GM04503 (cell line): ENCODE measurements around the gene SYNM.

Source experiments
- DNase-seq: peaks from one replicate; pipeline ENCODE4 v3.0.0-alpha.2; 2012; ENCODE audit warnings: low read depth

The SYNM gene

DNA sequence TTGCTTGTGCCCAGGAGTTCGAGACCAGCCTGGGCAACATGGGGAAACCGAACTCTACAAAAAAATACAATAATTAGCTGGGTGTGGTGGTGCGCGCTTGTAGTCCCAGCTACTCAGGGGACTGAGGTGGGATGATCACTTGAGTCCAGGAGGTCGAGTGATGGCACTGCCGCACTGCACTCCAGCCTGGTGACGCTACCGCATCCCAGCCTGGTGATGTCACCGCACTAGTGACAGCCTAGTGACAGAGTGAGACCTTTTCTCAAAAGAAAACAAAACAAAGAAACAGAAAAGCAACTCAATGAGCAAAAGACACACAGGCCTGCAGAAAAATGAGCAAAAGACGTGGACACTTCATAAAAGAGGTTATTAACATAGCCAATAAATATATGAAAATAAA is 19.9 kb upstream of the SYNM start:
- no peak for DNase-seq

- peak; percentile 71 for DNase-seq
Observed at GRCh38 chr15:99085413-99086326, 19.2 kb upstream of the SYNM start.

GRCh38 chr15:99086327-99086667 is 18.6 kb upstream of the SYNM start:
- no peak for DNase-seq

DNA sequence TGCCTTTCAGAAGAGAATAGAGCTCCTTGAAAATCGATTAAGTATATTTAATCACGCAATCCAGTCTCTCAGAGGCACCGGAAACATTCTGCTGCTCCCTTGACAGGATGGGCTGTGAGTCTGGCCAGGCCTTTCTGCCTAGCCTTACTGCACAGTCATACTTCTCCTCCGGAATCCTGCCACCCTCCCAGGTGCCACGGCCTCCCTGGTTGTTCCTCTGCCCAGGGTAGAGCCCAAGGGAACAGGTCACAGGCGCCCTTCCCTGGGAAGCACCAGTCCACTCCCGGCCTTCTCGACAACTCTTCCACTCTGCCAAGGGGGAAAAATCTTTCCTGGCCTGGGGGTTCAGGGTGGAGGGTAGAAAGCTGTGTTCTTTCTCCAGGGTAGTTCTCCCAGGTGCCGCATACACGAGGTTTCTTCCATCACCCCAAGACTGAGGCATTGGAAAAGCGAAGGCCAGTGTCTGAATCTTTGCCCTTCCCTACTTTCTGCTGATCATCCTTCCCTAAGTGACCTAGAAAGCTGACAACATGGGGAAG is 17.4 kb upstream of the SYNM start:
- no peak for DNase-seq

GRCh38 chr15:99090011-99090699 is 14.7 kb upstream of the SYNM start:
- DNase-seq = no peak

DNA sequence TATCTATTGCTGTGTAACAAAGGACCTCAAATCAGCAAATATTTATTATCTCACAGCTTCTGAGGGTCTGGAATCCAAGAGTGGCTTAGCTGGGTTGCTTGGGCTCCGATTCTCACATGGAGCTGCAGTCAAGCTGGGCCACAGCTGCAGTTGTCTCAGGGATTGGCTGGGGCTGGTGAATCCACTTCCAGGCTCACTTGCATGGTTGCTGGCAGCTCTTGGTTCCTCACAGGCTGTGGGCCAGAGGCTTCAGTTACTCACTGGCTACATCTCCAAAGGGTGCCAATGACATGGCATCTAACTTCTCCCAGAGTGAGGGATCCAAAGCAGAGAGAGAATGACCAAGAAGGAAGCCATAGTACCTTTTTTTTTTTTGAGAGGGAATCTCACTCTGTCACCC is 13.9 kb upstream of the SYNM start:
- DNase-seq = no peak

GRCh38 chr15:99092554-99093172 is 12.2 kb upstream of the SYNM start:
- DNase-seq = no peak

DNA sequence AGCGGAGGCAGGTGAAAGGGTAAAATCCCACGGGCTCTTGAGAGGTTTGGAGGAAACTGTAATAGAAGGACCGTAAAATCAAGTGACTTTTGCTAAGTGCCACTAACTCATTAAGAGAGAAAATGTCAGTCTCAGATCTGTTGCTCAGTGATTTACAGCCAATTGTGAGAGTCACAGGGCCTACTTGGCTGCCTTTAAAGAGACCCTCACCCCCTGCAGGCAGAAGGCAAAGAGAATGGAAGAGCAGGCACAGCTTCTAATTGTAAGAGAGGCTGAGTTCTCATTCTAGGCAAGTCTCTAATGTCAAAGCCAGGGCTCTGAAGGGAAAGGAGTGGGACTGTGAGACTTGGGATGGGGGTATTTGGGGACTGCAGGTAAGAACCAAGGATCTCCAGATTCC is 9.3 kb upstream of the SYNM start:
- no peak for DNase-seq

DNA sequence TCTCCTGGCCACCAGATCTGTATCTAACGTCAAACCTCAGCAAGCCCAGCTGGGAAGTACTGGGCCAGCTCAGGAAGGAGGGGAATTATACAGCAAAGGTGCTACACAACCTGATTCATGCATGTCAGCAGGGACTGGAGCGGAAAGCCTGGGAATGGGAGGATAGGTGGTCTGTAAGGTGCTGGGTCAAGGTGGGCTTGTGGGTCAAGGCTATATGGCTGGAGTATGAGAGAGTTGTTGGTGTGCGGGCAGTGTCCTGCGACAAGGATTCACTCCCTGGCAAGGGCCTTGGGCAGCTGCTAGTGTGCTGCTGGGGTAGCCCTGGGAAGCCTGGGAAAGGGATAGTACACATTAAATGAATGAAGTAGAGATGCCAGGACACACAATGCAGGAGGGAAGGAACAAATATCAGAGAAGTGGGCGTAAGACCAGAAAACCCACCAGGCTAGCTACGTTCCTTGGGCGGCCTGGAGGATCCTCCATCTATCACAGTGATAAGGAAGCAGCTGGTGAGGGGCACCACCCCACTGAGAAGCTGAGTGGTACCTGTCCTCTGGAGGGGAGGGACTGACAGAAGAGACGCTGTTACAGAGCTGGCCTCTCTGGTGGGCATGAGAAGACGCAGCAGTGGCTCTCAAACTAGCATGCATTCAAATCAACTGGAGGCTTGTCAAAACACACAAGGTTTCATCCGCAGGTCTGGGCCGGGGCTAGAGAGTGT is 8.5 kb upstream of the SYNM start:
- no peak for DNase-seq

DNA sequence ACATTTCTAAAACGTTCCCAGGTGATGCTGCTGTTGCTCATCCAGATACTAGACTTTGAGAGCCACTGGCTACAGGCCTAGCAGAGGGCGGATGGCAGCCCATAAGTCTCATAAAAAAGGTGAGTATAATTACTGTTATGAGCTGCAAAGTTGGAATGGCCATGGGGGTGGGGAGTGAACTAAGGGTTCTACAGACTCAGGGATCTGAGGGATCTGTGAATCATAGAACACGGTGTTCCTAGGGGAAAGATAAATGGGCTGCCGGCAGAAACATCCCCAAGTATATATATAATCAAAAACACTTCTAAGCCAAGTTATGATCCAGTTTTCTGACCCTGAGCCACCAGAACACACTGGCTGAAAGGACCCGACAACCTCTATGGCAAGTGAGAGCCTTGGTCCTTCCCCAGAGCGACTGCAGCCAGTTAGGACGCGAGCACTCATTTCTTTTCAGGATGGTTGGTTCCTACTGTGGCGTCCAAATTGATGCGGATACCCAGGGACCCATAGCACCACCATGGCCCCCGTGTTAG is 7.9 kb upstream of the SYNM start:
- DNase-seq = no peak

DNA sequence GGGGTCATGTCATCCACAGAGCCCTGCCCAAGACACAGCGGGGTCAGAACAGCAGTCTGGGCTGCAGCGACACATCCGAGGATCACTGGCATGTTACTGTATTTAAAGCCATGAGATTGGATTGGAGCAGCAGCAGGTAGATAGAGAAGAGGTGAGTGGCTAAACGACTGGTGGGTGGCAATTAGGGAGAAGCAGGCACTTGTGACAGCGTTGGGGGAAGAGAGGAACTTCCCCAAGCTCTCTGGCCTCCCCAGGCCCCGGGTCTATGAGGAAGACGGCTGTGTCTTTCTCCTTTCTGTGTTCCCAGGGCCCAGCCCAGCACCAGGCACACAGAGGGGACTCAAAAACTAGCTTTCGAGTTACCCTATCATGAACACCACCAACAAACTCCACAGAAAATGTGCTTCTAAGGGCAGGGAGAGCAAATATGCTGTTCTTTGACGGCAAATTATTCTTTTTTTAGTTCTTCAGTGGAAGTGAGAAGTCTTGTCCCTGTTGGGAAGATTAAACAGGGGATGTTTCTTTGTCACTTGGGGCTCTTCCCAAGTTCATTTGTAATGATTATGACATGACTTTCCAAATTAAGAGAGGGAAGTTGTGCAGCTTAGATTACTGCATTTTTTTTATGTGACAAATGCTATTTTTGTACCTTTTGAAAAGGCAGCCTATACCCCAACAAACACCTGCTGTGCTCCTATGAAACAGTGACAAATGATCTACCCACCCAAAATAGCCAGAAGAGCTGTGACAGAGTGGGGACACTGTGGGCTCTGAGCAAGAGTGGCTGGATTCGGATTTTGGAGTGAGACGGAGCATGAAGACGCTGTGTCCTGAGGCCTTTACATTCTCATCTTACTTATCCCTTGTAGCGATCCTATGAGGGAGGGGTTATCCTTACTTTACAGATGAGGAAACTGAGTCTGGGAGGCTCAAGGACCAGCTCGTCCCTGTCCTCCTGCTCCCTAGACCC is 7.2 kb upstream of the SYNM start:
- DNase-seq = no peak

DNA sequence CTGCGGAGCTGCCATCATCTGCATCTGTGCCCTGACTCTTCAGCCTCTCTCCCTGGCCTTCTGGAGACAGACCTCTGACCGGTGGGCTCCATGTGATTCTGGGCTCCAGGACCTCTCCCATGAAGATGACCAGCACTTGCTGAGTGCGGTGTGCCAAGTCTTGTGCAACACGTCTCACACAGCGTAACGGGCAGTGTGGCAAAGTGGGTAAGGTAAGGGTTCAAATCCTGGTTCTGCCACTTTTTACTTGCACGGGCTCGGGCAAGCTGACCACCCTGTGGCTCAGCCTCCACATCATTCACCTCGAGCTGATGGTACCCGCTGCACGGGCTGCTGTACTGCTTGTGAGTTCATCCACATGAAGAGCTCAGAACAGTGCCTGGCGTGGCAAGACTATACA is 6.5 kb upstream of the SYNM start:
- DNase-seq = no peak

DNA sequence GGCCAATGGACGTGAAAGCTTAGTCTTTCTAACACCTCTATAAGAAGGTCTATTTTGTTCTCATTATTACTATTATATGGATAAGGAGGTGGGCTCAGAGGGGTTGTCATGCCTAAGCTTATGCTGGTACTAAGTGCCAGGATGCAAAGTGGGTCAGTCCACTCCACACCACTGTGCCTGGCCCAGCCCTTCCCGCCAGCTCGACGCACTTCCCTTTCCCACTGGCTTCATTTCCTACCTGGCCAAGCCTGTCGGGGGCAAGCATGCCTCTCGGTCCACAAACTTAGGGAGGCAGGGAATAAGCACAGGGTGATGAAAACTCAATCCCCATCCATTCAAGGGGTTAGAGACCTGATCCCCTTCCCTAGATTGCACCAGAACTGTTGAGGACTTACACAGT is 5.9 kb upstream of the SYNM start:
- no peak for DNase-seq

DNA sequence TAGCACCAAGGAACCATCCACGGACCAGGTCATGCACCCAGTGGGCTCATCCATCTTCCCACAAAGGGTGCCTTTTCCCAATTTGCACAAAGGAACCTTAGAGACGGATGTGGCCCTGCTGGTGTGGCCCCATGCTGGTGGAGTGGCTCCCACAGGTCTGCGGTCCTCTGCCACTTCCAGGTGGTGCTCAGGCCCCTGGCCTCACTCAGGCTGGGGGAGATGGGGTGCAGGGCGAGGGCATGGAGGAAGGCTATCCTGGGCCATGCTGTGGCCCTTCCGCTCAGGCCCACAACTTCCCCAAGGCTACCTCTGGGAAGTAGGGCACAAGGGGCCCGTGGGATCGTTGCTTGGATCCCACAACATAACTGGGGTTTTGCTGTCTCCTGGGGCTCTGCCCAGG is 5.2 kb upstream of the SYNM start:
- DNase-seq = no peak

GRCh38 chr15:99100245-99101173 is 4.4 kb upstream of the SYNM start:
- no peak for DNase-seq

- no peak for DNase-seq
Observed at GRCh38 chr15:99101501-99101900, 3.4 kb upstream of the SYNM start.

GRCh38 chr15:99102332-99103235 is 2.3 kb upstream of the SYNM start:
- DNase-seq = no peak

DNA sequence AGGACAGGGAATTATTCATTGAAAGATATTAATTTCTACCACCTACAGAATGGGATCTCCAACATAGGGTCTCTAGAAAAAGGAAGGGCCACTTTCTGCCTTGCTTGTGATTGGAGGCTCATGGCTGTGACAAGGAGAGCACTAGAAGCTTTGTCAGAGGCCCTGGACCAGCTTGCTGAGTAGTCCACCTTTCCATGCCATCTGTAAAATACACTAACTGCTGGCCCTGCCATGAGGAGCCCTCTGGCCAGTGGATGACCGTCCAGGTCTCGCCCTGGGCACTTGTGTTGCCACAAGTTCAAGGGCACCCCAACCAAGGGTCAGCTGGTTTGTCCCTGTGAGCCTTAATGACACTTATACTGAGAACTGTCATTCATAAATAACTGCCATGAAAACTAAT is 1.6 kb upstream of the SYNM start:
- DNase-seq = no peak
